Endothelial cell of hepatic sinusoid (primary cell): ENCODE data around the gene TRIOBP.
"Not testable (repeated sequence)": the region's sequence is repeated elsewhere in the genome, so short reads cannot be mapped to it uniquely, and the experiment has no call there.

Source experiments
- in situ Hi-C: cut with HindIII; loops from 2 replicates; pipeline ENCODE4 v1.10.0; 2017; ENCODE audit warnings: low sequenced_read_pairs

Gene TRIOBP

GRCh38 chr22:37775785-37776638, 79.2 kb downstream of the TRIOBP start:
- in situ Hi-C loops, result no loop called here

GRCh38 chr22:37776639-37777005, 79.8 kb downstream of the TRIOBP start:
- in situ Hi-C loops, result no loop called here

DNA sequence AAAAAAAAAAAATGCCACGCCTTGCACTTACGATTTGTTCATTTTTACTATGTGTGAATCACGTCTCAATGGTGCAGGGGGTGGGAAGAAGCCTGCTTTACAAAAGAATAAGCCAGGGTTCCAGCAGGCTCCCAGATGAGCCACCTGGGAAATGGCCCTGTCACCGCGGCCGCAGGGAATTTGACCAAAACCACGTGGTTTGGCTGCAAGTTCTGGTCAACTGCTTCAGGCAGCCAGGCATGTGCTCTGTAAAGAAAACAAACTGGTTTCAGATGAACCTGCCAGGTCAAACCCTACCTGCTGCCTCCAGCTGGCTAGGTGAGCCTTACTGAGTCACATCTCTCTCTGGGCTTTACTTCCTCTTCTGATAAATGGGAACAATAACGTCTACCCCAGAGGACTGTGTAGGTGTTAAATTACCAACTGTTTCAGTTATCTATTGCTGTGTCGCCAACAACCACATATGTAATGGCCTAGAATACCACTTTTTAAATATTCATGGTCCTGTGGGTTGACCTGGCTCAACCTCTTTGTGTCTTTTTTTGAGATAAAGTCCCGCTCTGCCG, 80.4 kb downstream of the TRIOBP start:
- in situ Hi-C loops, result no loop called here

DNA sequence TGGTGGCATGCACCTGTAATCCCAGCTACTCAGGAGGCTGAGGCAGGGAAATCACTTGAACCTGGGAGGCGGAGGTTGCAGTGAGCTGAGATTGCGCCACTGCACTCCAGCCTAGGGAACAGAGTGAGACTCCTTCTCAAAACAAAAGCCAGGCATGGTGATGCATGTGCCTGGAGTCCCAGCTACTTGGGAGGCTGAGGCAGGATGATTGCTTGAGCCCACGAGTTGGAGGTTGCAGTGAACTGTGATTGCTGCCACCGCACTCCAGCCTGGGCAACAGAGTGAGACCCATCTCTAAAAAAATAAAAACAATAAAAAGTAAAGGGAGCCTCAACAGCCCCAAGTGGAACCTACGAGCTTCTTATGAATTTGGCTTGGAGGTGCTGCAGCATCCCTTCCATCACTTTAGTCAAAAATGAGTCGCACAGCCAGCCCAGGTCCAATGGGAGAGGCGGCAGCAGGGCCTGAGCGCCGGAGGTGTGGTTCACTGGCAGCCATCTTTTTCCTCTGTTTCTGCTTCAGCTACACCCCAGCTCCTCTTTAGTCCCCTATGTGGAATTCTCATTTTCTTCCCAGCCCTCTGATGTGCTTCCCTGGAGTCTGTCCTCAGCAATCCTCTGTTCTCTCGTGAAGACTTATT, 81.6 kb downstream of the TRIOBP start:
- in situ Hi-C loops, result no loop called here

DNA sequence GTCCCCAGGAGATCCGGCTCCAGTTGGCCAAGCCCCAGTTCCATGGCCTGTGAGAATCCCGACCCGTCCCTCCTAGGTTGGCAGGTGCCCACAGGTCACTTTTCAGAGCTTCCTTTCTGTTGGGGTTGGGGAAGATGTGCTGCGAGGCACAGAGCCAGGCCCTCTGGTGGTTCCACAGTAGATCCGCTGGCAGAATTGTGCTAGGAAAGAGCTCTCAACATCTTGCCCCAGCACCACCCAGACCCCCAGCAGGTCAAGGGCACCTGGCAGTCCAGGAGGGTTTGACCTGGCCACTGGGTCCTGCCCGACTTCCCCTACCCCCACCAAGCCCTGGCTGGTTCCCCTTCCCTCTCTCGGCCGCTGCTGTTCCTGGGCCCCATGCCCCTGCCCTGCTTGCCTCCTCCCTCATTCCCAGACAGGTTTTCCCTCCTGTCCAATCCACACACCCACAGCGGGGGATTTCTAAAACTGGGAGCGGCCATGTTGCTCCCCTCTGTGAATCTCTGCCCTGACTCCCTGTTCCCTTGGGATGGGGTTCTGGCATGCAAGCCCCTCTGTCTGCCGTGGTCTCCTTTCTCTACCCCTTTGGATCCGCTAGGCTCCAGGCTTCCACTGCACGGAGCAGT, 84.7 kb downstream of the TRIOBP start:
- in situ Hi-C loops, result no loop called here

DNA sequence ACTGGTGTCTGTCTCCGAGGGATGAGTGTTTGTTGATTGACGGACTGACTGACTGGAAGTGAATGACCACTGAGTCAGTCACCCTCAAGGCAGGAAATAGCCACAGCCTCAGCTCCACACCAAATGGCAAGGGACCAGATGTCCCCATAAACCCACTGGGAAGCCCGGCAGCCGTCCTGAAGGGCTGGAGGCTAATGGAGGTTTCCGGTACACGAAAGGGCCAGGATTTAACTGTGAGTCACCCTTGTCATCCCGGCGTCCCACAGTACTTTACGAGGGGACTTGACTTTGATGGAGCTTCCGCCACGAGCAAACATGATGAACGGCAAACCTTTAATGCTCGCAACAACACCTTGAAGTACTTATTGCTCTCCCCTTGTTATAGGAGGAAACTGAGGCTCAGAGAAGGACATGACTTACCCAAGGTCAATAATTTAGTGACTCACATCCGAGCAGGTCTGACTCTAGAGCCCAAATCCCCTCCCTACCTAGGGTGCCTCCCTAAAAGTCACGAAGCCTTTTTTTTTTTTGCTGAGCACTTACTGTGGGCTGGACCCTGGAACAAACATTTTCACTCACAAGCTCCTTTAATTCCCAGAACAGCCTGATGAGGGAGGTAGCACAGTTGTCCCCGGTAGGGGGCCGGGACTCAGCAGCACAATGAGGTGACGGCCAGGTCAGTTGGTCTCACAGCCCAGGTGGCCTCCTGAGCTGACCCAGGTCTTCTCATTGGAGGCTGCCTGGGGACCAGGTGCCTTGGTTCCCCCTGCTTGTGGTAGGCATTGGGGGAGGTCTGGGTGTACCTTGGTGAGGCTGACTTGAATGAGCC, 85.7 kb downstream of the TRIOBP start:
- in situ Hi-C loops, result no loop called here

DNA sequence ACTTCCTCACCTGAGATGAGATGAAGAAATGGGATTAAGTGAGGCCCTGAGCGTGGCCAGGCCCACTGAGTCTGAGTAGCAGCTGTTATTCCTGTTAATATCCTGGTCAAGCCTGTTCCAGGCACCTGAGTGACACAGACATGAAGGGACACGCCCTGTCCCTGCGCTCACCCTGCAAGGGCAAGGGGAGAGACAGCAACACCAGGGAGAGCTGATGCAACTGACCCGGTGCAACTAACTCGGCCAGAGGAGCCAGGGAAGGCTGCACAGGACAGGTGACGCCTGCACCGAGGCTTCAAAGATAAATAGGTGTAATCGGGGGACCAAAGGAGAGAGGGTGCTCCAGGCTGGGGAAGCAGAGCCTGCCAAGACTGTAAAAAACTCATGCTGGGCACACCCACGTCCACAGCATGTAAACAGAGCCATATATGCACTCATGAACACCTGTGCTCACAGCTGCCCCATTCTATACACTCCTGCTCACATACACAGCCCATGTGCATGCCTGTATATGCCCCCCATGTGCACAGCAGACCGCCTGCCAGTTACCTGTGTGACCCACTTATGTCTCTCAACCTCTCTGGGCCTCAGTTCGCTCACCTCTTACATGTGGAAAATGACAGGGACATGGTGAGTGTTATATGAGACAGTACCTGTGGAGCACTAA, 88.1 kb downstream of the TRIOBP start:
- in situ Hi-C loops, result no loop called here

- in situ Hi-C loops, result no loop called here
Measured at GRCh38 chr22:37790234-37790633, 93.4 kb downstream of the TRIOBP start.

- in situ Hi-C loops, result no loop called here
Measured at GRCh38 chr22:37792494-37792893, 95.6 kb downstream of the TRIOBP start.

DNA sequence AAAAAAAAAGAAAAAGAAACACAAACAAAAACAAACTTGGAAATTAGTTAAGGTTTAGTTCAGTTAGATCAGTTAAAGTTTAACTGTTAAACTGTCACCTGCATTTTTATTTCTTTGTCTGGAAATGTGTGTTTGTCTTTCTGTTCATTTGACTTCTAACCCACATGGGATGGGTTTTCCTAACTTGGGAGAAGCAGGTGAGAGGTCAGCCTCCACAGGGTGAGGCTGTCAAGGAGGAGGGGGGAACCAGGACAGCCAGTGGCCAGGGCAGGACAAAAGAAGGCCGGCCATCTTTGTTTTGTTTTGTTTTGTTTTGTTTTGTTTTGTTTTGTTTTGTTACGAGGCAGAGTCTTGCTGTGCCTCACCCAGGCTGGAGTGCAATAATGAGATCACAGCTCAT, 97.5 kb downstream of the TRIOBP start:
- in situ Hi-C loops, result no loop called here

DNA sequence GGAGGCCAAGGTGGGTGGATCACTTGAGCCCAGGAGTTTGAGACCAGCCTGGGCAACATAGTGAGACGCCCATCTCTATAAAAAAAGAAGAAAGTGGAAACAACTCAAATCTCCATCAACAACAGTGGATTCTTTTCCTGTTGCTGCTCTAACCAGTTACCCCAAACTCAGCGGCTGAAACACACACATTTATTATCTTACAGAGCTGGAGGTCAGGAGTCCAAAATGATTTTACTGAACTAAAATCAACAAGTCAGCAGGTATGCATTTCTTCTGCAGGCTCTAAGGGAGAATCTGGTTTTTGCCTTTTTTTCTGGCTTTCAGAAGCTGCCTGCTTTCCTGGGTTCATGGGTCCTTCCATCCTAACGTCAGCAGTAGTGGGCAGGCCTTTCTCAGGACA, 99.2 kb downstream of the TRIOBP start:
- in situ Hi-C loops, result no loop called here

DNA sequence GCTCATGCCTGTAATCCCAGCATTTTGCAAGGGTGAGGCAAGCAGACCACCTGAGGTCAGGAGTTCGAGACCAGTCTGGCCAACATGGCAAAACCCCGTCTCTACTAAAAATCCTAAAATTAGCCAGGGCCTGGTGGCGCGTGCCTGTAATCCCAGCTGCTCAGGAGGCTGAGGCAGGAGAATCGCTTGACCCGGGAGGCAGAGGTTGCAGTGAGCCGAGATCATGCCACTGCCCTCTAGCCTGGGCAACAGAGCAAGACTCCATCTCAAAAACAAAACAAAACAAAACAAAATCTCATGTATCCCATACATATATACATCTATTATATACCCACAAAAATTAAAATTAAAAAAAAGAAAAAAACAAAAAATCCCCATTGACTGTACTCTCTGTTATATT, 100.4 kb downstream of the TRIOBP start:
- in situ Hi-C loops, result not testable (repeated sequence)

GRCh38 chr22:37797874-37798500, 101.1 kb downstream of the TRIOBP start:
- in situ Hi-C loops, result no loop called here

DNA sequence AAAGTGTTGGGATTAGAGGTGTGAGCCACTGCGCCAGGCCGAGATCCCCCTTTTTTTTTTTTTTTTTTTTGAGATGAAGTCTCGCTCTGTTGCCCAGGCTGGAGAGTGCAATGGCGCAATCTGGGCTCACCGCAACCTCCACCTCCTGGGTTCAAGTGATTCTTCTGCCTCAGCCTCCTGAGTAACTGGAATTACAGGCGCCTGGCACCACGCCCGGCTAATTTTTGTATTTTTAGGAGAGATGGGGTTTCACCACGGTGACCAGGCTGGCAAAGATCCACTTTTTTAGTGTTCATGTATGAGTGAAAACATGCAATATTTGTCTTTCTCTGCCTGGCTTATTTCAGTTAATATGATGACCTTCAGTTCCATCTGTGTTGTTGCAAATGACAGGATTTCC, 103.1 kb downstream of the TRIOBP start:
- in situ Hi-C loops, result not testable (repeated sequence)

- in situ Hi-C loops, result no loop called here
Measured at GRCh38 chr22:37801946-37802309, 105.1 kb downstream of the TRIOBP start.

DNA sequence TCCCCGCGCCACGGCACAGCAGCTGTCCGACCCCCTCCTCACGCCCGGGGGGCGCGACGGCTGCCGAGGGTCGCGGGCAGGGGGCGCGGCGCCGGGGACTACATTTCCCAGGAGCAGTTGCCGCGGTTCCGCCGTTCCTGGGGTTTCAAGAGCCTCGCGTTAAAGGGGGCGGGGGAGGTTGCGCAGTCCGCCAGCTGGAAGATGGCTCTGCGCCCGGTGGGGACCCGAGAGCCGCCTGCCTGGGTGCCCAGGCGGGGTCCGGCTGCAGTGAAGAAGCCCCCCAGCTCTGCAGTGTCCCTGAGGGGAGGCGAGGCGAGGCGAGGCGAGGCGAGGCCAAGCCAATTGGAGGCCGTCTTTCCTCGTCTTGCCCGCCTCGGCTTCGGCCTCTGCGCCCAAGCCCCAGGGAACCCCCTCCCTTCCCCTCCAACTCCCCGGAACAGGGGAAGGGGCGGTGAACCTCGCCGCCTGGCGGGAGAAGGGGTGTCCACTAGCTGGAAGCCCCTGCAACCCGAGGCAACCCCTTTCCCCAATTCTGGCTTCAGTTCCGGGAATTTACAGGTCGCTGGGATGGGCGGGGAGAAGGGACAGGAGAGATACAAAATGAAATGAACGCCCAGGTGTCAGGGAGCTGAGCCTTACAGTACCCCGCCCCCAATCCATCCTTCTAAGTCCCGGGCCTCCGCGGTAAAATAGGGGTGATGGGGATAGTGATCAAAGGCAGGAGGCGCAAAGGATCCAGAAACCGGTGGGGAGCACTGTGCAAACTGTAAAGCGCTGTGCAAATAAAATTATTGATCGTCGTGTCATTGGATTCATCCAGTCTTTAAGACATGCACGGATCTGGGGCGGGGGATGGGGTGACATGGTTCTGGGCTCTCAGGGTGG, 105.7 kb downstream of the TRIOBP start:
- in situ Hi-C loops, result no loop called here

- in situ Hi-C loops, result no loop called here
Measured at GRCh38 chr22:37803195-37803638, 106.4 kb downstream of the TRIOBP start.

DNA sequence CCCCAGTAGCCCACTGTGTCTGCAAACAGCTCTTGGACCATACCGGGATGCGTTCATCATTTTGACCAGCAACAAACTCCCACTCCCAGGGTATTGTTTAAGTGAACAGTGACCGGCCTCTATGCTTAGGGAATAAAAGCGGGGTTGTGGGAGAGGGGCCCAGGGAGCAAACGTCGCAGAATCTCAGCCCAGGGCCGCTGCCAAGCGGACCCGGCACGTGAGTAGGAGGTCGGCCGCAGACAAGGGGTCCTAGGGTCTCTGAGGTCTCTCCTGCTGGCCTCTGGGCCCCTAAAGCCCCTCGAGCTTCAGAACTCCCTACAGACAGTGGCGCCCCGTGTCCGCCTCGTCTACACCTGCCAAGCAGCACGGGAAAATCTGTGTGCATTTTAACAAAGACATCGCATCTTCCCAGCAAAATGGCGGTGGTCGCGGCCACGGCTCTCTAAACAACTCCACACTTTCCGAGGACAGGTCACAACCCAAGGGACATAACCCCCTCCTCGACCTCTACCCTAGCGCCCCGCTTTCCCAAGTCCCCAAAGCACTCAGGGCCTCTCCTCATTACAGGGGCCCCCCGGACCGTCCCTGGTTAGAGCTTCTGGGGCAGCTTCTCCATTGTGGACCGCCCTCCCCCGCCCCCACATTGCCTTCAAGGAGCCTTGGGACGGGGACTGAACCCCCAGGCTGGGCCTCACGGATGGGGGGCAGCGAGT, 106.9 kb downstream of the TRIOBP start:
- in situ Hi-C loops, result no loop called here
